NCI-H2196 (cell line): ENCODE results near the gene TMEM150B.

Experiments
- DNase-seq: peaks from one replicate; lab custom pipeline; 2025; ENCODE audit not compliant: unreplicated experiment; lab: John Stamatoyannopoulos, UW

The TMEM150B gene

GRCh38 chr19:55355213-55355821 lies 30.2 kb upstream of the TMEM150B start:
- no peak for DNase-seq

GRCh38 chr19:55354698-55355212 lies 29.6 kb upstream of the TMEM150B start, which contains the start of gene COX6B2:
Gene COX6B2, minus strand, starts transcription at chr19:55354719. Its CDS starts 198 bp downstream, at chr19:55354521.
- no peak for DNase-seq

- DNase-seq: peak; percentile 60
Measured at GRCh38 chr19:55353803-55354697, 28.9 kb upstream of the TMEM150B start.

GRCh38 chr19:55353356-55353802 lies 28.2 kb upstream of the TMEM150B start:
- no peak for DNase-seq

GRCh38 chr19:55352549-55353145 lies 27.5 kb upstream of the TMEM150B start:
- no peak for DNase-seq

- no peak for DNase-seq
Measured at GRCh38 chr19:55352040-55352439, 26.9 kb upstream of the TMEM150B start.

GRCh38 chr19:55350620-55351315 lies 25.6 kb upstream of the TMEM150B start:
- DNase-seq: no peak

GRCh38 chr19:55348317-55349034 lies 23.3 kb upstream of the TMEM150B start:
- DNase-seq: no peak

GRCh38 chr19:55347442-55348009 lies 22.4 kb upstream of the TMEM150B start:
- no peak for DNase-seq

- DNase-seq: no peak
Measured at GRCh38 chr19:55346725-55347441, 21.7 kb upstream of the TMEM150B start.

GRCh38 chr19:55345818-55346724 lies 20.9 kb upstream of the TMEM150B start:
- DNase-seq: peak; percentile 52

GRCh38 chr19:55345101-55345817 lies 20.1 kb upstream of the TMEM150B start:
- no peak for DNase-seq

GRCh38 chr19:55344444-55344843 lies 19.3 kb upstream of the TMEM150B start:
- peak; percentile 92 for DNase-seq

GRCh38 chr19:55341595-55342531 lies 16.7 kb upstream of the TMEM150B start:
- DNase-seq: no peak

- peak; percentile 92 for DNase-seq
Measured at GRCh38 chr19:55341171-55341588, 16.0 kb upstream of the TMEM150B start.

GRCh38 chr19:55340784-55341147 lies 15.6 kb upstream of the TMEM150B start:
- DNase-seq: no peak
